ENCODE results near the gene SLC45A3.

SLC45A3 gene

DNA sequence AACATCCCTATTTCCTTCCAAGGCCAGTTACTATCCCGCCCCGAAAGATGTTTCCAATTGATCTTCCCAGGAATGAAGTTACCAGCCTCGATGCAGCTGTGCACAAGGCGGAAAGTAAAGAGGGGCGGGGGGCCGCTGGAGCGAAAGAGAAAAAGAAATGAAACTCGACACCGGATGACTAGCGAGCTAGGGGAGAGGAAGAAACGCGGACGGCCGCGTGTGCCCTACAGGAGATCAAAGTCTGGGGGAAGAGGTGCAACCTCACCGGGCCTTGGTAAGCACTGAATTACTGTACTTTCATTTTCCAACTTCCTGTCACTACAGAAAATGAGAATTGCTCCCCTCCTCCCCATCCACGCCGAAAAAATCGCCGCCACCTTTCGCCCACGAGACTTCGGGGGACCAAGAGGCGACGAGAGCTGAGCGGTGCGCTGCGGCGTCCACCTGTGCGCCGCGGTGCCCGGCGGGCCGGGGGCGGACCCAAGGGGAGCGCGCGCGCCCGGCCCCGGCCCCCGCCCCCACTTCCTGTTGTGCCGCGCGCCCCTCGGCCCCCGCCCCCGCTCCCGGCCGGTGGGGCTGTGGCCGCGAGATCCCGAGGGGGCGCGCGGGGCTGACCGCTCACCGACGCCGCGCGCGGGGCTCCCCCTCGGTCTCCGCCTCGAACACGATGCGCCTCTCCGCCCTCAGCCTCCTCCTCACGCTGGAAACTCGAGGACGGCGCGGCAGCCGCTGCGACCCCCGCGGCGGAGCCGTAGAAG is 49.1 kb downstream of the SLC45A3 start:
- H3K36me3 ChIP-seq (ENCODE audit: insufficient read depth, low read length), result no peaks in the 10 kb centered on the region
- H3K4me1 ChIP-seq (ENCODE audit: control insufficient read depth, insufficient read depth, low read length), result peaks cover 11% of the 10 kb centered on the region
- H3K27me3 ChIP-seq (ENCODE audit: control insufficient read depth, insufficient read depth, low read length), result no peaks in the 10 kb centered on the region
- peak overlapping the region; percentile 87 for H3K4me3 ChIP-seq (ENCODE audit: low read length)
- H3K9ac ChIP-seq (ENCODE audit: low read depth, low read length), result peak overlapping the region; percentile 95
- H3K9me3 ChIP-seq (replicated peaks; ENCODE audit: low read length), result no peaks in the 10 kb centered on the region
- H3K4me2 ChIP-seq (ENCODE audit: low read length), result peak overlapping the region; percentile 97

DNA sequence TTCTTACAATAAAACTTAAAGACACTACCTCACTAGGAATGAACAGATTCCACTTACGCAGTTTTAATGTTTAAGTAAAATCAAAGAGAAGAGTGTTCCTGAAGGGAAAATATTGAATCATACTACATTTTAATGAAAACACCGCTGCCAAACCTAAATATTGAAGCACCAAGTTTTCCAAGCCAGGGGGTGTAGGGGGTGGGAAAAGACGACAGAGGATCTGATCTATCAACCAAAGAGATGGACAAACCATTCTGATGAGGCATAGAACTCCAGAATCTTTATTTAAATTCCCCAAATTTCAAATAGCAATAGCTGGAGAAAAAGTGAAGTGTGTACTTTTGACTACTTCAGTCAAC is 49.7 kb downstream of the SLC45A3 start:
- peak overlapping the region; percentile 97 for H3K4me2 ChIP-seq (ENCODE audit: low read length)
- H3K27me3 ChIP-seq (ENCODE audit: control insufficient read depth, insufficient read depth, low read length), result no peaks in the 10 kb centered on the region
- peak overlapping the region; percentile 95 for H3K9ac ChIP-seq (ENCODE audit: low read depth, low read length)
- H3K36me3 ChIP-seq (ENCODE audit: insufficient read depth, low read length), result no peaks in the 10 kb centered on the region
- peak overlapping the region; percentile 87 for H3K4me3 ChIP-seq (ENCODE audit: low read length)
- peaks cover 11% of the 10 kb centered on the region for H3K4me1 ChIP-seq (ENCODE audit: control insufficient read depth, insufficient read depth, low read length)
- no peaks in the 10 kb centered on the region for H3K9me3 ChIP-seq (replicated peaks; ENCODE audit: low read length)

DNA sequence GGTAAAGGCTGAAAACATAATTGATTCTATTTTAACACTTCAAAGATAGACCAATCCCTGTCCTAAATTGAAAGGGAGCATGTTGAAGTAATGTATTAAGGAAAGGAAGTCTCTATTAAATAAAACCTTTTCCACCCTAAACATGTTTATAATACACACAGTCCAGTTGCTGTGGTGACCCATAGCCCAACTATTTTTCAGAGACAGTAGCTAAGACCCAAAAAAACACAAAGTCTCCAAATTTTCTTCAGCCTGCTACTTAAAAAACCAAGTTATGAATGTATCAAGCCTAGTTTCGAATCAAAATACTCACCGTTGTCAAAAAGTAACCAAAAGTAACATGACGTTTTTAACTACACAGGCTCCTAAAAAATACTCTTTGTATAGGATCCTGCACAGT is 50.1 kb downstream of the SLC45A3 start:
- peak overlapping the region; percentile 97 for H3K4me2 ChIP-seq (ENCODE audit: low read length)
- no peaks in the 10 kb centered on the region for H3K27me3 ChIP-seq (ENCODE audit: control insufficient read depth, insufficient read depth, low read length)
- no peaks in the 10 kb centered on the region for H3K9me3 ChIP-seq (replicated peaks; ENCODE audit: low read length)
- peak overlapping the region; percentile 87 for H3K4me3 ChIP-seq (ENCODE audit: low read length)
- peaks cover 11% of the 10 kb centered on the region for H3K4me1 ChIP-seq (ENCODE audit: control insufficient read depth, insufficient read depth, low read length)
- H3K9ac ChIP-seq (ENCODE audit: low read depth, low read length), result peak overlapping the region; percentile 95
- no peaks in the 10 kb centered on the region for H3K36me3 ChIP-seq (ENCODE audit: insufficient read depth, low read length)

DNA sequence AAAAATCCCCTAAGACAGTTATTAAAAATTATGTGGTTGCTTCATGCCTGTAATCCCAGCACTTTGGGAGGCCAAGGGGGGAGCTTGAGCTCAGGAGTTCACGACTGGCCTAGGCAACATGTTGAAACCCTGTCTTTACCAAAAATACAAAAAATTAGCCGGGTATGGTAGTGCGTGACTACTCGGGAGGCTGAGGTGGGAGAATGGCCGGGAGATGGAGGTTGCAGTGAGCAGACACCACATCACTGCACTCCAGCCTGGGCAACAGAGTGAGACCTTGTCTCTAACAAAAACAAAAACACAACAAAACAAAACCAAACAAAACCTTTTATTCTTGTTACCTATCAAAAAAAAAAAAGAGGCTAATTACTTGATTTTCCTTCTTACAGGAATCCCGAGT is 50.6 kb downstream of the SLC45A3 start:
- H3K36me3 ChIP-seq (ENCODE audit: insufficient read depth, low read length), result no peaks in the 10 kb centered on the region
- H3K4me1 ChIP-seq (ENCODE audit: control insufficient read depth, insufficient read depth, low read length), result peaks cover 11% of the 10 kb centered on the region
- H3K9ac ChIP-seq (ENCODE audit: low read depth, low read length), result peak overlapping the region; percentile 95
- H3K27me3 ChIP-seq (ENCODE audit: control insufficient read depth, insufficient read depth, low read length), result no peaks in the 10 kb centered on the region
- no peaks in the 10 kb centered on the region for H3K9me3 ChIP-seq (replicated peaks; ENCODE audit: low read length)
- H3K4me2 ChIP-seq (ENCODE audit: low read length), result peak overlapping the region; percentile 97
- H3K4me3 ChIP-seq (ENCODE audit: low read length), result peak overlapping the region; percentile 87

DNA sequence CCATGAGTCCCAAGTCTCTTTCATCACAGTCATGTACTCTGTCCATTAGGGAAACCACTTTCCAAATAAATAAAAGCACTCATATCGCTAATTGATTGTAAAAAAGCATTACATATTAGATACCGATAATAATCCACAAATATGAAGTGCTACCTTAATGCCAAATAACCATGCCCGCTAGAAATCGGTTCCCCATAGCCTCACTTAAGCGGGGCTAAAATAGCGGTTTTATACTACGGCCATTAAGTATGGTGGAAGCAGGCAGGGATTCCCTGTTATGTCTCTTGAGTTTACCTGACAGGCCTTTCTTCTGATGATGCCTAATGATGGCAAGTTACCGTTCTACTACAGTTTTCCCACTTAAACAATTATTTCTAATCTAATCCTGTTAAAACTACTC is 52.4 kb downstream of the SLC45A3 start:
- no peak overlapping the region for H3K4me2 ChIP-seq (ENCODE audit: low read length)
- H3K27me3 ChIP-seq (ENCODE audit: control insufficient read depth, insufficient read depth, low read length), result no peaks in the 10 kb centered on the region
- no peak overlapping the region for H3K9ac ChIP-seq (ENCODE audit: low read depth, low read length)
- H3K4me1 ChIP-seq (ENCODE audit: control insufficient read depth, insufficient read depth, low read length), result peaks cover 11% of the 10 kb centered on the region
- no peak overlapping the region for H3K4me3 ChIP-seq (ENCODE audit: low read length)
- no peaks in the 10 kb centered on the region for H3K9me3 ChIP-seq (replicated peaks; ENCODE audit: low read length)
- H3K36me3 ChIP-seq (ENCODE audit: insufficient read depth, low read length), result peaks cover 6% of the 10 kb centered on the region

DNA sequence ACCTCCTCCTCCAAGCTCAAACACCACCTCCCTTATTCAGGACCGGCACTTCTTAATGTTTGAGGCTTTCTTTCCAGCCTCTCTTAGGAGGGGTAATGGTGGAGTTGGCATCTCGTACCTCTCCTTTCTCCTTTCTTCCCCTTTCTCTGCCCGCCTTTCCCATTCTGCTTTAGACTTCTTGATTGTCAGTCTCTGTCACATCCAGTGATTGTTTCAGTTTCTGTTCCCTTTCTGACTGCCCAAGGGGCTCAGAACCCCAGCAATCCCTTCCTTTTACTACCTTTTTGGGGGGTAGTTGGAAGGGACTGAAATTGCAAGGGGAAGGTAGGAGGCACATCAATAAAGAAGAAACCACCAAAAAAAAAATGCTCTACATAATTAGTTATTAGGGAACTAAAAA is 54.1 kb downstream of the SLC45A3 start:
- Histone ChIP-seq H3K9ac (ENCODE audit: low read depth, low read length) (no peak overlapping the region), H3K4me3 (ENCODE audit: low read length) (no peak overlapping the region), H3K36me3 (ENCODE audit: insufficient read depth, low read length) (peaks cover 14% of the 10 kb centered on the region), H3K4me2 (ENCODE audit: low read length) (no peak overlapping the region), H3K27me3 (ENCODE audit: control insufficient read depth, insufficient read depth, low read length) (no peaks in the 10 kb centered on the region), H3K4me1 (ENCODE audit: control insufficient read depth, insufficient read depth, low read length) (peaks cover 6% of the 10 kb centered on the region), H3K9me3 (replicated peaks; ENCODE audit: low read length) (no peaks in the 10 kb centered on the region)

DNA sequence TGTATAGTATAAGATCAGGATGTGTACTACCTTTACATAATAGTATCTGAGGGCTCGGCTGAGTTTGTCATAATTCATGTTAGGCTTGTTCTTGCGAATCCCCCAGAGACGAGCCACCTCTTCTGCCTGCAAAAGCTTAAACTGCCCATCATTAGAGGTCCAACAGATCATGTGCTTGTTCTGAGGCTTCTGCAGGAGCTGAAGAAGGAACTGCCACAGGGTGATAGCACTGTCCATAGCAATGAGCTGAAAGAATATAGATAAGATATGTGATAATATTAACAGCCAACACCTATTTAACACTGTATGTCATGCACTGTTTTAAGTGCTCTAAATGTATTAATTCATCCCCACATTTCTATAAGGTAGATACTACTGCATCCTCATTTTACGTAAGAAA is 56.7 kb downstream of the SLC45A3 start:
- Histone ChIP-seq H3K4me2 (ENCODE audit: low read length) (no peak overlapping the region), H3K4me3 (ENCODE audit: low read length) (no peak overlapping the region), H3K36me3 (ENCODE audit: insufficient read depth, low read length) (peaks cover 33% of the 10 kb centered on the region), H3K9ac (ENCODE audit: low read depth, low read length) (no peak overlapping the region), H3K27me3 (ENCODE audit: control insufficient read depth, insufficient read depth, low read length) (no peaks in the 10 kb centered on the region), H3K9me3 (replicated peaks; ENCODE audit: low read length) (no peaks in the 10 kb centered on the region), H3K4me1 (ENCODE audit: control insufficient read depth, insufficient read depth, low read length) (peaks cover 3% of the 10 kb centered on the region)

DNA sequence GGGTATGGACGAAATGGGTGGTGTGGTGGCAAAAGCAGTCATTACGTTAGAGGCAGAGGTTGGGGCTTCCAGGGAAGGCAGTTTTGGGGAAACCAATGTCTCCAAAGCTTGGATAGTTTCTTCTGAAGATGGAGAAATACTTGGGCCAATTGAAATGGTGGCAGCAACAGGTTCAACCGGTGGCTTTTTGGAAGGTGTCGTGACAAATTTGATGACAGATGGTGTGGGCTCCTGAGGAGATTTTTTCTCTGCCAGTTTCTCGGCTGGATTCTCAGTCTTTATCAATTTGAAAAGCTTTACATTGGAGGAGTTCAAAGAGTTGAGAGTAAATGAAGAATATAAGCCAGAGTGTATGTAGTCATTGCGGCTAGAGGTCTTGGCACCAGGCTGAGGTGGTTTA is 60.0 kb downstream of the SLC45A3 start:
- H3K4me2 ChIP-seq (ENCODE audit: low read length), result no peak overlapping the region
- peaks cover 3% of the 10 kb centered on the region for H3K4me1 ChIP-seq (ENCODE audit: control insufficient read depth, insufficient read depth, low read length)
- no peak overlapping the region for H3K4me3 ChIP-seq (ENCODE audit: low read length)
- no peak overlapping the region for H3K9ac ChIP-seq (ENCODE audit: low read depth, low read length)
- no peaks in the 10 kb centered on the region for H3K9me3 ChIP-seq (replicated peaks; ENCODE audit: low read length)
- H3K36me3 ChIP-seq (ENCODE audit: insufficient read depth, low read length), result peaks cover 56% of the 10 kb centered on the region
- H3K27me3 ChIP-seq (ENCODE audit: control insufficient read depth, insufficient read depth, low read length), result no peaks in the 10 kb centered on the region

DNA sequence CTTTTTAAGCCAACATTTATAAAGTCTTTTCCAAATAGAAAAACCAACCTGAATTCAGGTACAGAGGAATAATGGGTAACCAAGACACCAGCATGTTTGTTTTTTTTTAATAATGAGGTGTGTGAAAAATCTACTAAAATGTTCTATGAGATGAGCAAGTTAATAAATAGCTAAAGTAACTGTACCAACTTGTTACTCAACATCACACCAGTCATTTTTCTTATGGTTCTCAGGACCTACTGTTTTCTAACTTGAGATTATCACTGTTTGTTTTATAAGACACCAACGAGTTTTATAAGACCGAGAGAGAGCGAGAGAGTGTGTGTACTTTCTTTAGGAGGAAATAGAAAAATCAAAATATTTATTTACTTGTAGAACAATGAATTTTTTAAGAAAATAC is 60.9 kb downstream of the SLC45A3 start:
- Histone ChIP-seq H3K4me2 (ENCODE audit: low read length) (no peak overlapping the region), H3K9ac (ENCODE audit: low read depth, low read length) (no peak overlapping the region), H3K36me3 (ENCODE audit: insufficient read depth, low read length) (peaks cover 59% of the 10 kb centered on the region), H3K4me3 (ENCODE audit: low read length) (no peak overlapping the region), H3K27me3 (ENCODE audit: control insufficient read depth, insufficient read depth, low read length) (no peaks in the 10 kb centered on the region), H3K9me3 (replicated peaks; ENCODE audit: low read length) (no peaks in the 10 kb centered on the region), H3K4me1 (ENCODE audit: control insufficient read depth, insufficient read depth, low read length) (peaks cover 3% of the 10 kb centered on the region)

DNA sequence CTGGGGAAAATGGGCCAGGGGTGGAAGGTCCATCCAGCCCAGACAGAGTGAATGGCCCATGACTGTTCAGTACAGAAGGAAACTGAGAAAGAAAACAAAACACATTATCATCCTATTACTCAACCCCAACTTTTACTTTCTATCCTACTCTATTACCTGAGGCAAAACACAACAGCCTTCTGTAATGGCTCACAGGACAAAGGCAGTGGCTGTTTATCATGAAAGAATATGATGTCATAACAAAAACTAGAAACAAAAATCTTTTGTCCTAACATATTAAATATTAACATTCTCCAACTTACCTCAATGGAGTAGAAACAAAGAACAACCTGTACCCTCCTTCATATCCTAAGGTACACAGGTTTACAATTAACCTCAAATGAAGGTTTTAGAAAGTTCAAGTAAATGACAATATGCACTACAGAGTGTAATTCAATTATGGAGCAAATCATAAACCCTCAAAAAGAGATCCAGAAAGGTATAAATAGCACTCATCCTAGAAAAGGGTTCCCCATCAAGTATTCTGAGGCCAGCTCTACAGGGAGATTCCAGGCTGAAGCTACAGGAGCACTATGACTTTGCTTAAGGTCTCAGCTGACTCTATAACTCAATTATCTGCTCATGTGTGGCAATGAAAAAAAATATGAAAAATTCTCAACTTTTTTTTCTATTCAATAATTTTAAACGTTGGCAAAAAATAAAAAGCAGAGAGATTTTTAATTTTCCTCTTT is 63.6 kb downstream of the SLC45A3 start:
- Histone ChIP-seq H3K36me3 (ENCODE audit: insufficient read depth, low read length) (peaks cover 60% of the 10 kb centered on the region), H3K4me1 (ENCODE audit: control insufficient read depth, insufficient read depth, low read length) (peaks cover 3% of the 10 kb centered on the region), H3K9ac (ENCODE audit: low read depth, low read length) (no peak overlapping the region), H3K27me3 (ENCODE audit: control insufficient read depth, insufficient read depth, low read length) (no peaks in the 10 kb centered on the region), H3K9me3 (replicated peaks; ENCODE audit: low read length) (no peaks in the 10 kb centered on the region), H3K4me2 (ENCODE audit: low read length) (no peak overlapping the region), H3K4me3 (ENCODE audit: low read length) (no peak overlapping the region)

DNA sequence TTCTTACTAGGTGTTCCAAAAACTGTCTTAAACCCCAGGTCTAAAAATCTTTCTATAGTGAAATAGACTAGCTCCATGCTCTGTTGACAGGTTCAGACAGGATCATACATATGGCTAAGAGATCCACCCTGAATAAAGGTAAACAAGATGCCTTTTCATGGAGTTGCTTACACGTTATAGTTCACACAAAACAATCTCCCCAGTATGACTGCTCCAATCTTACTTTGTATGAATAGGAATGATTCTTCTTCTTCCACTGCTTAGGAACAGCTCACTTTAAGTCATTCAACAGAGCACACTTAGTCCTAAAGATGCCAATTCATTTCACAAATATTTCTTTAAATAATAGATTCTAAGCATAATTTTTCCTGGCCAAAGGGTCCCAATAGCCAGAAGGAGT is 64.5 kb downstream of the SLC45A3 start:
- H3K4me2 ChIP-seq (ENCODE audit: low read length), result no peak overlapping the region
- no peak overlapping the region for H3K4me3 ChIP-seq (ENCODE audit: low read length)
- H3K9me3 ChIP-seq (replicated peaks; ENCODE audit: low read length), result no peaks in the 10 kb centered on the region
- peaks cover 62% of the 10 kb centered on the region for H3K36me3 ChIP-seq (ENCODE audit: insufficient read depth, low read length)
- H3K27me3 ChIP-seq (ENCODE audit: control insufficient read depth, insufficient read depth, low read length), result no peaks in the 10 kb centered on the region
- H3K4me1 ChIP-seq (ENCODE audit: control insufficient read depth, insufficient read depth, low read length), result no peaks in the 10 kb centered on the region
- no peak overlapping the region for H3K9ac ChIP-seq (ENCODE audit: low read depth, low read length)
